ENCODE data around the gene MAPRE3. TPM values are rescaled to one million over a fixed set of nuclear protein-coding genes. Genes with fewer than 3 reads are reported as not detected.

Gene MAPRE3
- total and polyA plus RNA-seq, 2 donors (not counting 3 experiments of a cell fraction or from before 2014, with no cell fraction given) = 4.4 to 6.1 TPM

DNA sequence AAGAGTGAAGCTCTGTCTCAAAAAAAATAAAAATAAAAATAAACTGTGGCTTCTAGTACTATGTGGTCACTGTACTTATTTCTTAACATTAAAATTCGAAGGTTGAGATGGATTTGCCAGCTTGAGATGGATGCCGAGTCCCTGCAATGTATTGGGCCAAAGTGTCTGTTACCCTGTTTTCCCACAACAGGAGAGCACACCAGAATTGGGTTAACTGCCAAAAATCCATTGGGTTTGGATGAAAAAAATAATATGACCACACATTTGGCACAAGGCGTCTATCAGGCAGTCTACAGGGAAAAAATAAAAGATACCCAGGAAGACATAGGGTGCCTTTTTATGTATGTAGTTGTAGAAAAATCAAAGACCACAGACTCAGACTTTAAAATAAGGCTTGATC lies 19.2 kb upstream of the MAPRE3 start:
- TF ChIP-seq, protein P1, sequence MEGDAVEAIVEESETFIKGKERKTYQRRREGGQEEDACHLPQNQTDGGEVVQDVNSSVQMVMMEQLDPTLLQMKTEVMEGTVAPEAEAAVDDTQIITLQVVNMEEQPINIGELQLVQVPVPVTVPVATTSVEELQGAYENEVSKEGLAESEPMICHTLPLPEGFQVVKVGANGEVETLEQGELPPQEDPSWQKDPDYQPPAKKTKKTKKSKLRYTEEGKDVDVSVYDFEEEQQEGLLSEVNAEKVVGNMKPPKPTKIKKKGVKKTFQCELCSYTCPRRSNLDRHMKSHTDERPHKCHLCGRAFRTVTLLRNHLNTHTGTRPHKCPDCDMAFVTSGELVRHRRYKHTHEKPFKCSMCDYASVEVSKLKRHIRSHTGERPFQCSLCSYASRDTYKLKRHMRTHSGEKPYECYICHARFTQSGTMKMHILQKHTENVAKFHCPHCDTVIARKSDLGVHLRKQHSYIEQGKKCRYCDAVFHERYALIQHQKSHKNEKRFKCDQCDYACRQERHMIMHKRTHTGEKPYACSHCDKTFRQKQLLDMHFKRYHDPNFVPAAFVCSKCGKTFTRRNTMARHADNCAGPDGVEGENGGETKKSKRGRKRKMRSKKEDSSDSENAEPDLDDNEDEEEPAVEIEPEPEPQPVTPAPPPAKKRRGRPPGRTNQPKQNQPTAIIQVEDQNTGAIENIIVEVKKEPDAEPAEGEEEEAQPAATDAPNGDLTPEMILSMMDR (IDR thresholded peaks at IDR 0.05; ENCODE audit: extremely low read depth in 1 of 2, insufficient read depth in 1 of 2, low read depth in 1 of 2, low read length in 2 of 2) = no peak
- TF ChIP-seq JUN (IDR thresholded peaks at IDR 0.05; ENCODE audit: borderline replicate concordance, insufficient read depth, insufficient read length, low read depth) (no peak), MYC (IDR thresholded peaks at IDR 0.05; ENCODE audit: low read depth, low read length) (no peak)
- Histone ChIP-seq H3K4me3 (replicated peaks in 1 of 3; ENCODE audit: insufficient read depth in 1 of 3, low read depth in 1 of 3, low read length in 3 of 3) (no peak overlapping the region), H3K9ac (replicated peaks; ENCODE audit: extremely low read depth, insufficient read depth, low read length) (no peak overlapping the region), H3K4me1 (ENCODE audit: control insufficient read depth, extremely low read depth, insufficient read depth, low read length) (no peaks in the 10 kb centered on the region), H4K20me1 (replicated peaks; ENCODE audit: control insufficient read depth, extremely low read depth, insufficient read depth, low read length) (no peaks in the 10 kb centered on the region), H3K4me2 (ENCODE audit: insufficient read depth, low read length) (no peak overlapping the region), H2AFZ (ENCODE audit: low read depth, low read length) (no peak overlapping the region), H3K9me1 (replicated peaks; ENCODE audit: control insufficient read depth, extremely low read depth, insufficient read depth, low read length) (no peaks in the 10 kb centered on the region), H3K27ac (ENCODE audit: insufficient read depth, low read depth, low read length) (no peak overlapping the region), H3K27me3 (ENCODE audit: control insufficient read depth in 2 of 2, insufficient read depth in 2 of 2, low read length in 2 of 2) (peaks cover 13 to 20% of the 10 kb centered on the region in 2 experiments), H3K79me2 (ENCODE audit: control insufficient read depth, insufficient read depth, low read length) (no peaks in the 10 kb centered on the region), H3K9me3 (replicated peaks; ENCODE audit: control insufficient read depth, insufficient read depth, low read length) (no peaks in the 10 kb centered on the region), H3K36me3 (ENCODE audit: control insufficient read depth in 2 of 2, extremely low read depth in 1 of 2, insufficient read depth in 2 of 2, low read length in 2 of 2) (no peaks in the 10 kb centered on the region)
- POLR2A ChIA-PET = no interaction called here
- CTCF ChIA-PET = interaction anchor here (0.9 to 1.2 kb wide), 2 partner anchors 11 to 65 kb away, joined by 3 read pairs; no protein-coding TSS in a partner anchor
- no peak for FAIRE-seq
- BruUV-seq (replicated peaks) = no TSS peak
- intact Hi-C loops (cut with micrococcal nuclease) (no loop called here), dilution Hi-C loops (cut with MboI; ENCODE audit: extremely low pct_ligation_motif_present, low sequenced_read_pairs) (no loop called here)
- DNase-seq (ENCODE audit: low read depth, low spot score) = no peak

DNA sequence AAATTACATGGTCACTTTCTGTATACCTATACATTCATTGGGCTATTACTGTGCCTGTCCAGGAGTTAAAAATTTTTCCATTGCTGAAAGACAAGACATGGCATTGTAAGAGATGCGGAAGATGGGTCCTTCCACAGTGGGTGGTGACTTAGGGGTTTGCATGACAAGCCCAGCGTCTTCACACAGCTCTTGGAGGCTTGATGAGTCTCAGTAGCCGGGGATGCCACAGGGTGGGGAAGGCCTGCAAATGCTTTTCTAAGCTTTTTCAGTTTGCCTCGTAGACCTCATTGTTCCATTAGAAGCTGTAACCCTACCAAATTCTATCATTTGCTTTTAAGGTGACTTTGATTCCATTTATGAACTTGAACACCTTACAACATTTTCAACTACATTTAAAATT lies 18.1 kb upstream of the MAPRE3 start:
- Histone ChIP-seq H3K4me1 (ENCODE audit: control insufficient read depth, extremely low read depth, insufficient read depth, low read length) (no peaks in the 10 kb centered on the region), H3K9me1 (replicated peaks; ENCODE audit: control insufficient read depth, extremely low read depth, insufficient read depth, low read length) (no peaks in the 10 kb centered on the region), H2AFZ (ENCODE audit: low read depth, low read length) (no peak overlapping the region), H3K79me2 (ENCODE audit: control insufficient read depth, insufficient read depth, low read length) (no peaks in the 10 kb centered on the region), H3K9ac (replicated peaks; ENCODE audit: extremely low read depth, insufficient read depth, low read length) (no peak overlapping the region), H4K20me1 (replicated peaks; ENCODE audit: control insufficient read depth, extremely low read depth, insufficient read depth, low read length) (no peaks in the 10 kb centered on the region), H3K27me3 (ENCODE audit: control insufficient read depth in 2 of 2, insufficient read depth in 2 of 2, low read length in 2 of 2) (peaks cover 16 to 29% of the 10 kb centered on the region in 2 experiments), H3K4me3 (replicated peaks in 1 of 3; ENCODE audit: insufficient read depth in 1 of 3, low read depth in 1 of 3, low read length in 3 of 3) (no peak overlapping the region), H3K36me3 (ENCODE audit: control insufficient read depth in 2 of 2, extremely low read depth in 1 of 2, insufficient read depth in 2 of 2, low read length in 2 of 2) (no peaks in the 10 kb centered on the region), H3K9me3 (replicated peaks; ENCODE audit: control insufficient read depth, insufficient read depth, low read length) (no peaks in the 10 kb centered on the region), H3K27ac (ENCODE audit: insufficient read depth, low read depth, low read length) (no peak overlapping the region), H3K4me2 (ENCODE audit: insufficient read depth, low read length) (no peak overlapping the region)
- POLR2A ChIA-PET = no interaction called here
- intact Hi-C loops (cut with micrococcal nuclease) = no loop called here
- FAIRE-seq (no peak), DNase-seq (ENCODE audit: low read depth, low spot score) (no peak)
- CTCF ChIA-PET = interaction anchor here (1.4 to 2.7 kb wide), 3 partner anchors 9 to 63 kb away, joined by 3 to 14 read pairs (median 8); no protein-coding TSS in a partner anchor
- no TSS peak for BruUV-seq (replicated peaks)
- TF ChIP-seq, protein P2, sequence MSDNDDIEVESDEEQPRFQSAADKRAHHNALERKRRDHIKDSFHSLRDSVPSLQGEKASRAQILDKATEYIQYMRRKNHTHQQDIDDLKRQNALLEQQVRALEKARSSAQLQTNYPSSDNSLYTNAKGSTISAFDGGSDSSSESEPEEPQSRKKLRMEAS (IDR thresholded peaks at IDR 0.05; ENCODE audit: insufficient read depth, insufficient read length) = no peak
- no peak for TF ChIP-seq JUN (IDR thresholded peaks at IDR 0.05; ENCODE audit: borderline replicate concordance, insufficient read depth, insufficient read length, low read depth)
- no peak for TF ChIP-seq FOS (IDR thresholded peaks at IDR 0.05; ENCODE audit: borderline replicate concordance, insufficient read depth, low read length)
- TF ChIP-seq GATA2 (IDR thresholded peaks at IDR 0.05; ENCODE audit: insufficient read depth, insufficient read length, low read depth, low read length) = no peak
- no peak for TF ChIP-seq POLR2AphosphoS5 (IDR thresholded peaks at IDR 0.05; ENCODE audit: insufficient read depth, low read depth, low read length)
- no peak for TF ChIP-seq MYC (IDR thresholded peaks at IDR 0.05; ENCODE audit: low read depth, low read length)
- no peak for TF ChIP-seq POLR2A (IDR thresholded peaks at IDR 0.05; ENCODE audit: low read depth, low read length)
- TF ChIP-seq EZH2 (IDR thresholded peaks at IDR 0.05; ENCODE audit: borderline replicate concordance, low read depth, low read length, severe bottlenecking) = no peak
- TF ChIP-seq, protein P1 (IDR thresholded peaks at IDR 0.05; ENCODE audit: extremely low read depth in 1 of 2, insufficient read depth in 1 of 2, low read depth in 1 of 2, low read length in 2 of 2) = no peak
- dilution Hi-C loops (cut with MboI; ENCODE audit: extremely low pct_ligation_motif_present, low sequenced_read_pairs) = no loop called here

Data from endothelial cell of umbilical vein (primary cell).